Measurements from ENCODE around the gene IFNA2.

IFNA2 gene

GRCh38 chr9:21362287-21362686, 22.9 kb downstream of the IFNA2 start:
- no peak for TF ChIP-seq CTCF (IDR thresholded peaks at IDR 0.05; ENCODE audit: low read length)
- TF ChIP-seq EZH2 (optimal IDR thresholded peaks at IDR 0.05; ENCODE audit: low read depth, low read length): no peak
- no peak for TF ChIP-seq EZH2phosphoT487 (IDR thresholded peaks at IDR 0.05; ENCODE audit: low read length)
- Histone ChIP-seq H3K4me3 (ENCODE audit: low read length) (no peak overlapping the region), H2AFZ (ENCODE audit: low read length) (no peak overlapping the region), H3K9me3 (replicated peaks; ENCODE audit: insufficient read depth, low read length) (no peaks in the 10 kb centered on the region), H3K27ac (ENCODE audit: low read length) (no peak overlapping the region), H3F3A (ENCODE audit: insufficient read depth, low read length) (no peaks in the 10 kb centered on the region), H3K79me2 (ENCODE audit: low read length) (no peaks in the 10 kb centered on the region), H3K4me2 (ENCODE audit: low read depth, low read length) (no peak overlapping the region), H3K27me3 (replicated peaks; ENCODE audit: insufficient read depth, low read length) (peaks cover 30% of the 10 kb centered on the region), H4K20me1 (ENCODE audit: insufficient read depth, low read length) (no peaks in the 10 kb centered on the region), H3K9me2 (replicated peaks; ENCODE audit: insufficient read depth, low read length) (no peaks in the 10 kb centered on the region), H3K9ac (ENCODE audit: low read length) (no peak overlapping the region), H3K4me1 (ENCODE audit: low read length) (no peaks in the 10 kb centered on the region), H3K36me3 (replicated peaks; ENCODE audit: insufficient read depth, low read length) (no peaks in the 10 kb centered on the region)
- no peak for DNase-seq

GRCh38 chr9:21357479-21358460, 27.4 kb downstream of the IFNA2 start:
- H3K9ac ChIP-seq (ENCODE audit: low read length): no peak overlapping the region
- peak overlapping the region; percentile 41; the same call in 1 of the 2 replicates for H3K4me2 ChIP-seq (ENCODE audit: low read depth, low read length)
- TF ChIP-seq EZH2phosphoT487 (IDR thresholded peaks at IDR 0.05; ENCODE audit: low read length) (peak; percentile 86; the same call in 1 of the 2 replicates), CTCF (IDR thresholded peaks at IDR 0.05; ENCODE audit: low read length) (no peak)
- no peak overlapping the region for H2AFZ ChIP-seq (ENCODE audit: low read length)
- no peaks in the 10 kb centered on the region for H3K36me3 ChIP-seq (replicated peaks; ENCODE audit: insufficient read depth, low read length)
- no peak overlapping the region for H3K27ac ChIP-seq (ENCODE audit: low read length)
- H3K9me2 ChIP-seq (replicated peaks; ENCODE audit: insufficient read depth, low read length): no peaks in the 10 kb centered on the region
- no peaks in the 10 kb centered on the region for H3K79me2 ChIP-seq (ENCODE audit: low read length)
- no peaks in the 10 kb centered on the region for H3K4me1 ChIP-seq (ENCODE audit: low read length)
- H3K9me3 ChIP-seq (replicated peaks; ENCODE audit: insufficient read depth, low read length): no peaks in the 10 kb centered on the region
- H4K20me1 ChIP-seq (ENCODE audit: insufficient read depth, low read length): no peaks in the 10 kb centered on the region
- H3K4me3 ChIP-seq (ENCODE audit: low read length): no peak overlapping the region
- DNase-seq: peak; percentile 46
- peaks cover 50% of the 10 kb centered on the region for H3K27me3 ChIP-seq (replicated peaks; ENCODE audit: insufficient read depth, low read length)
- H3F3A ChIP-seq (ENCODE audit: insufficient read depth, low read length): no peaks in the 10 kb centered on the region

- H3K4me1 ChIP-seq (ENCODE audit: low read length): no peaks in the 10 kb centered on the region
- no peak within 1 kb of the TSS for H3K27ac ChIP-seq (ENCODE audit: low read length)
- H3K27me3 ChIP-seq (replicated peaks; ENCODE audit: insufficient read depth, low read length): peaks cover 12% of the 10 kb centered on the region
- H3K9me2 ChIP-seq (replicated peaks; ENCODE audit: insufficient read depth, low read length): no peaks in the 10 kb centered on the region
- no peak for TF ChIP-seq EZH2 (optimal IDR thresholded peaks at IDR 0.05; ENCODE audit: low read depth, low read length)
- TF ChIP-seq CTCF (IDR thresholded peaks at IDR 0.05; ENCODE audit: low read length): no peak
- no peak for TF ChIP-seq EZH2phosphoT487 (IDR thresholded peaks at IDR 0.05; ENCODE audit: low read length)
- H3K36me3 ChIP-seq (replicated peaks; ENCODE audit: insufficient read depth, low read length): no peaks in the 10 kb centered on the region
- no peak within 1 kb of the TSS for H3K9ac ChIP-seq (ENCODE audit: low read length)
- H3K79me2 ChIP-seq (ENCODE audit: low read length): no peaks in the 10 kb centered on the region
- H3K9me3 ChIP-seq (replicated peaks; ENCODE audit: insufficient read depth, low read length): no peaks in the 10 kb centered on the region
- no peak within 1 kb of the TSS for H3K4me3 ChIP-seq (ENCODE audit: low read length)
- H3K4me2 ChIP-seq (ENCODE audit: low read depth, low read length): no peak within 1 kb of the TSS
- H3F3A ChIP-seq (ENCODE audit: insufficient read depth, low read length): no peaks in the 10 kb centered on the region
- no peaks in the 10 kb centered on the region for H4K20me1 ChIP-seq (ENCODE audit: insufficient read depth, low read length)
- H2AFZ ChIP-seq (ENCODE audit: low read length): no peak within 1 kb of the TSS
- DNase-seq: no peak
These were observed 34.4 kb downstream of the IFNA2 start, which contains the start of gene IFNA6 for GRCh38 chr9:21350787-21351186. TSS of gene IFNA6 (minus strand) at chr9:21350887. CDS start at chr9:21350887, 0 bp downstream.

Data from MM.1S (cell line).